PC-9 (cell line): ENCODE data around the gene USE1.

Experiments
- CTCF ChIP-seq: fragments of 200-600 bp; sonication (generic); conservative IDR thresholded peaks from 2 replicates; pipeline ENCODE4 v1.6.1; 2017; ENCODE audit warnings: mixed run types, antibody characterized with exemption, mild to moderate bottlenecking, moderate library complexity
- EZH2 ChIP-seq: fragments of 200-600 bp; sonication (generic); IDR thresholded peaks from 2 replicates; pipeline ENCODE4 v1.8.0; 2017; ENCODE audit warnings: antibody characterized with exemption, low read depth

GRCh38 chr19:17245535-17245984 is 30.4 kb downstream of the USE1 start, which contains the start of gene NR2F6:
- TF ChIP-seq CTCF (no peak), EZH2 (no peak)
